Germinal center (tissue), 1 donor: ENCODE measurements around the gene LKAAEAR1.

ENCODE experiments used
- DNase-seq: peaks from one replicate; pipeline ENCODE4 v3.0.0; 2012; ENCODE audit warnings: mixed read lengths, low spot score

LKAAEAR1 gene

DNA sequence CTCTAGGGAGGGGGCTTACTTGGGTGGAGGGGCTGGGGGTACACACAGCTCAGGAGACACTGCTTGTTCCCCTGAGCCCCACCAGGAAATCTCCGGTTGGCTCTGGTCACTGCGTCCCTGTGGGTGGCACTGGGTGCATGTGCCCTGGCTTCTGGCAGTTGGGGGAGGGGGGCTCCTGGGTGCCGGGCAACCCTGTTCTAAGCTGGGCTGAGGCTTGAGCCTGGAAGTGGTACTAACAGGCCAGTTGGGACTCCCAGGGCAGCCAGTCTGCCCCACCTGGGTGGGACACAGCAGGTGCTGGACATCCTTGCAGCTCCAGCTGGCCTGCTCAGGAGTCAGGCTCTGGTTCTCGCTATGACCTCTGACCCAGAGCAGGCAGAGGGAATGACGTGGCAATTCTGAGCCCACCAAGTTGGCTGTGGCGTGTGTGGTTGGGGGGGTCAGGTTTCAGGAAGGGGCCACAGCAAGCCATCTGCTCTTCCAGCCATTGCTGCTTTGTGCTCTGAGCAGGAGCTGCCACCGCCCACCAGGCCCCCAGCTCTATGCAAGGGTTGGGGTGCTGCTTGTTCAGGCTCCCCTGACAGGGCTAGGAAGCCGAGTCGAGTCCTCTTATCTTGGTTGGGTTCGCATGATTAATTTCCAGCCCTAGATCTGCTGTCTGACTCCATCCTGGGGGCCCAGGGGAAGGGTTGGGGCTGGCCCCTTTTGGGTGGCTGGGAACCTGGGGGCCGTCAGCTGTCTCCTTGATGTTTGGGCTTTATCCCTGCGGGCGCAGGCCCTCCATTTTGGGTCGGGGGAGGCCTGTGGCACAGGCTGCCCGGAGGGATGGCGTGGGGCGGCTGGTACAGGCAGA is 47.6 kb downstream of the LKAAEAR1 start:
- DNase-seq: no peak

DNA sequence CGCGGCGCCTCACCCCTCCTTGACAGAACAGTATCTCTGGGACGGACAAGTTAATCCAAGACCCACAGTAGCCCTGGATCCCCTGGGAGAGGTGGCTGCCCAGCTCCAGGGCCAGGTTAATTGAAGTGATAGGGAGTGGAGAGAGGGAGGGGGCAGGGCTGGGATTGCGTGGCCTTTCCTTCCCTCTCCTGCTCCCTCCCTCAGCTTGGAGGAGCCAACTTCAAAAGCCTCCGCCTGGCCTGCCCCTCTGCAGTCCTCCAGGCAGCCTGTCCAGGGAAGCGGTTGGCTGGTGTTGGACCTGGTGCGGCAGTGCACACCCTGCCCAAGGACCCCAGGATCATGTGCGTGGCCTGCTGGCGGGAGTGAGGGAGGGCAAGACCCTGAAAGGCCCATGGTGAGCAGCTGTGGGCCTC is 48.3 kb downstream of the LKAAEAR1 start, which contains the start of gene C20orf204:
TSS of gene C20orf204 (plus strand) at position 250 of the 413 bp plus-strand sequence. CDS start at position 392, 142 bp downstream.
- no peak for DNase-seq

DNA sequence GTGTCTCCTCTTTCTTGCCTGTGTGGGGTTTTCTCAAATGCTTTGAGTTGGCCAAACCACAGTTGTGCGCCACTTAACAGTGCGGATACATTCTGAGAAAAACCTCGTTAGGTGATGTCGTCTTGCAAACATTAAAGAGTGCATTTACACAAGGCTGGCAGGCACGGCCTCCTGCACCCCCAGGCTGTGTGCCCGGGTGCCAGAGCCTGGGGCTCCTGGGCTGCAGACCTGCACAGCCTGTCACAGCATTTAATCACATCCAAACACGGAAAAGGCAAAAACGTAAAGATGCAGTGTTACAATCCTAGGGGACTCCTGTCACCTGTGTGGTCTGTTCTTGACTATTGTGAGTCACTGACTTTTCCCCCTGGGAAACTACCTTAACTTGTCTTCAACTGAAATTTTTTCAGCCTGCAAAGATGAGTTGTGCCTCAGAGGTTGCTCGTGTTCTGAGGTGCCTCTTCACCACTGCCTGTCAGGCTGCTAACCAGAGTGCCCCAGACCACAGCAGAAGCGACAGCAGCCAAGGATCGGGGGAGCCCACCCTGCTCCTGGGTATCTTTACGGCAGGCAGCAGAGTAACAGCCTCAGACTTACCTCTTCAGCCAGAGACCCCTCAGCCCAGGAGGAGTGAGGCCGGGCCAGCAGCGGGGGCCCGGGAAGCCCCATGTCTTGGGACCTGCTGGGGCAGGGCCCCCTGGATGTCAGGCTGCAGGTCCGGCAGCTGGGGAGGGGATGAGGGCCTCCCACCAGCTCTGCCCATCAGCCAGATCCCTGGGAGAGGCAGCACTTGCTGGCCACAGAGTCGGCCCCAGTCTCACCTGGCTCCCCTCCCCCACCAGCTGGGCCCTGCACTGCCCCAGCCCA is 48.9 kb downstream of the LKAAEAR1 start:
- no peak for DNase-seq

DNA sequence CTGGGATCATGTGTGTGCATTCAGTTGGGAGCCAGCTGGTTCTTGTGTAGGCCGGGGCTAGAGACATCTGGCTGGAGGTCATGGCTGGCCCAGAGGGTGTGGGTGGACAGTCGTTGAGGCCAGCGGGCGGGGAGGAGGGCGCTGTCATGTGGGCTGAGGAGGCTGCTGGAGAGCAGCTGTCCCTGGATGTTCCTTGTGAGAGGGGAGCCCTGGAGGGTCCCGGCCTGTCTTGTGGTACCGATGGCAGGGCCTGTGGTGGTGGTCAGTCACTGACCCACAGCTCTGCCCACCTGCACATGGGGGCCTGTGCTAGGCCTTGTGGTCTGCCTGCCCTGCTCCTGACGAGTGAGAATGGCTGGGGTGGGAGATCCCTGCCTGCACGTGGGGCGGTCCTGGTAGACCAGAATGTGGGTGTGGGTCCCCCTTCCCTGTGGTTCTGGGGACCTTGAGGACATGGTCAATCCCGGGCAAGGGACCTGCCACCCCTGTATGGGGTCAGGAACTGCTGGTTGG is 50.2 kb downstream of the LKAAEAR1 start:
- no peak for DNase-seq
